GM19372 (cell line): Measurements from ENCODE around the gene PDHB.

Experiments
- ATAC-seq: cut with Tn5 transposase; IDR thresholded peaks from one replicate; pipeline ENCODE4 v1.9.1; 2021; ENCODE audit warnings: mild to moderate bottlenecking, low read depth, moderate library complexity; ENCODE audit not compliant: unreplicated experiment

PDHB gene

GRCh38 chr3:58433400-58434167 lies at the start of gene PDHB:
PDHB (minus strand) TSS chr3:58433832; CDS start chr3:58433809, 23 bp downstream.
- peak; percentile 84 for ATAC-seq

- no peak for ATAC-seq
Measured at GRCh38 chr3:58482917-58483636, 49.4 kb upstream of the PDHB start.

- no peak for ATAC-seq
Measured at GRCh38 chr3:58480309-58480708, 46.7 kb upstream of the PDHB start.

DNA sequence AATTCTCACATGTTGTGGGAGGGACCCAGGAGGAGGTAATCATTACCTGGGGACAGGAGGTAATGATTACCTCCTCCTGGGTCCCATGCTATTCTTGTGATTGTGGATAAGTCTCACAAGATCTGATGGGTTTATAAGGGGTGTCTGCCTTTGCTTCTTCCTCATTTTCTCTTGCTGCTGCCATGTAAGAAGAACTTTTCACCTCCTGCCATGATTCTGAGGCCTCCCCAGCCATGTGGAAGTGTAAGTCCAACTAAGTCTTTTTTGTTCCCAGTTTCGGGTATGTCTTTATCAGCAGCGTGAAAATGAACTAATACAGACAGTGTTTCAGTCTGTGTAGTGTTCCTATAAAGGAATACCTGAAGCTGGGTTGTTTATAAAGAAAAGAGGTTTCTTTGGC lies 45.1 kb upstream of the PDHB start:
- no peak for ATAC-seq

GRCh38 chr3:58474967-58475578 lies 41.4 kb upstream of the PDHB start:
- no peak for ATAC-seq

DNA sequence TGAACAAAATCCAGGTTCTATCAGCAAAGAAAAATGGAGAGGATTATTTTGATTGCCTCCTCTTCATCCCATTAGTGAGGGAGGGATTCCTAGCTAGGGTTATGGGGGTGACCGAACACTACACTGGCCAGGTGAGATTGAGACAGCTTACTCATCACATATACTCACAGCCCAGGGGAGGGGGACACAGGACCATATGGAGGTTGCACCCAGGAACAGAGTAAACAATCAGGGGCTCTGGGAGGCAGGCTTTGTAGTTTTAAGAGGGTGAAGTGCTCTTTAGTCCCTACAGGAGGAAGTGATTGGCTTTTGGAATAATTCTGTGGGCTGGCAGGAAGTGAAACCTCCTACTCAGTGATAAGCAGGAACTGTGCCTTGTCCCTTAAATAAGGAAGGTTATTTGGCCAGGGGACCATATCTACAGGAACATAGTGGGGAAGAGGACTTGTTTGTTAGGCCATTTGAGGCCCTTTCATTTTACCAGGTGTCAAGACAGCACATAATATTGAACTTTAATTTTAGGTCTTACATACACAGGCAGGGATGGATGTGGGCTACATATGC lies 40.8 kb upstream of the PDHB start:
- ATAC-seq, result no peak

DNA sequence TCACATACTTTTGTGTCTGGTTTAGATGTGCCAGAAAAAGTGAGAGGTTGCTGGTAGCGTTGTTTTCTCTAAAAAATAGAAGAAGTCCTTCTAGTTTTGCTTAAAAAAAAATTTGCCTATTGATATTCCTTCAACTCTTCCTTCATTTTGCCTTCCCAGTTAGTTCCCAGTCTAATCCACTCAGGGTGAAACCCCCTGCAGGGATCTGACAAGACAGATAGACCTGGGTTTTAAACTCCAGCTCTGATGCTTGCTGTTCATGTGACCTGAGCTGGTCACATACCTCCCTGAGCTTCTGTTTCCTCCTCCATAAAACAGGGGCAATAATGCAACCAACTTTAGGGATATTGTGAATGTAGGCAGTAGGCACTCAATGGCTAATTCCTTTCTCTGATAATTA lies 39.6 kb upstream of the PDHB start:
- no peak for ATAC-seq

GRCh38 chr3:58471025-58471887 lies 37.6 kb upstream of the PDHB start:
- no peak for ATAC-seq

- ATAC-seq, result no peak
Measured at GRCh38 chr3:58470363-58471024, 36.9 kb upstream of the PDHB start.

GRCh38 chr3:58469096-58469495 lies 35.5 kb upstream of the PDHB start:
- ATAC-seq, result no peak

GRCh38 chr3:58466899-58467563 lies 33.4 kb upstream of the PDHB start:
- no peak for ATAC-seq

DNA sequence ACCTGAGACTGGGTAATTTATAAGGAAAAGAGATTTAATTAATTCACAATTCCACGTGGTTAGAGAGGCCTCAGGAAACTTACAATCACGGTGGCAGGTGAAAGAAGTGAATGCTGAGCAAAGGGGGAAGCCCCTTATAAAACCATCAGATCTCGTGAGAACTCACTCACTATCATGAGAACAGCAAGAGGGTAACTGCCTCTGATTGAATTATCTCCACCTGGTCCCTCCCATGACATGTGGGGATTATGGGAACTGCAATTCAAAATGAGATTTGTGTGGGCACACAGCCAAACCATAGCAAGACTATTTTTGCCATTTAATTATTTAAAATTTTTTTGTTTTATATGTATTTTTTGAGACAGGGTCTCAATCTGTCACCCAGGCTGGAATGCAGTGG lies 31.2 kb upstream of the PDHB start:
- ATAC-seq, result no peak

DNA sequence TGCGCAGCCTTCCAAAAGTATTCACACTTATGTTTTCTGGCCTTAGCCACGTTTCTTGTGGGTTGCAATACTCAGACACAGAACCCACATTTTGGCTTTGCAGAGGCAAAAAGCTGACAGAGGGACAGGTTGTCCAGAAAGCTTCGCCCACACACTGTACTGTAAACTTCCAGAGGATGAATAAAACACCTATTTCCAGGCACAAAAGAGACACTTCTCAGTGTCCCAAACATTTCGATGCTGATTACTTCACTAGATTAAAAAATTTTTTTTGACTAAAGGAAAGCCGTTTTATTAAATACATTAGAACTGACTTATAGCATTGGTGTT lies 30.3 kb upstream of the PDHB start:
- no peak for ATAC-seq

DNA sequence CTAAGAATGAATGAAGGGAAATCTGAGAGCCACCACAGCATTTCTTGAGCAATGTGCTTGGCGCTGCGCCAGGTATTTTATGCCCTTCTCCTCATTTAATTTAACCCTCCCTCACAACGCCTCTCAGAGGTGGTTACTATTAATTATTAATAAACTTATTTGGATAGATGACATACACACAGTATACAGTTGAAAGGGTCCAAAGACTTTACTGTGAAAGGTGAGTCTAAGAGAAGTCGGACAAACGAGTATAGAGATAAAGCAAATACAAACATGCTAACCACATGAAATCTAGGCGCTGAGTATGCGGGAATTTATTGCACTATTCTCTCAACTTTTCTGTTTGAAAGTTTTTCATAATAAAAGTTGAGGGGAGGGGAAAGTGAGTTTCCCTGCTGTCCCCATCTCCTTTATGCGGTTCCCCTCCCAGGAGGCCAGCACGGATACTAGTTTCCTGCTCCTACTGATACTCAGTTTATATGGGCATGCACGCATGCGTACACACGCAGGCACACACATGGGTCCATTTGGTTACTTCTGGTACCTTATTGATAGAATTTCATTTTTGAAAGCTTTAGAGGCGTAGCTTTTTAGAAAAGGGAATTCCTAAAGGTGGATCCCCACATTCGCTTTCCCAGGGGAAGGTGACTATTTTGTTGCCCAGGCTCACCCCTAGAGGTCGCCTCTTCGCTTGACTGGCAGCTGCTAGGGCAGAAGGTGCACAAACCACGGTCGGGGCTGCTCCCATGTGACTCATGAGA lies 29.7 kb upstream of the PDHB start:
- ATAC-seq, result peak; percentile 71

- ATAC-seq, result no peak
Measured at GRCh38 chr3:58462829-58463180, 29.2 kb upstream of the PDHB start.

DNA sequence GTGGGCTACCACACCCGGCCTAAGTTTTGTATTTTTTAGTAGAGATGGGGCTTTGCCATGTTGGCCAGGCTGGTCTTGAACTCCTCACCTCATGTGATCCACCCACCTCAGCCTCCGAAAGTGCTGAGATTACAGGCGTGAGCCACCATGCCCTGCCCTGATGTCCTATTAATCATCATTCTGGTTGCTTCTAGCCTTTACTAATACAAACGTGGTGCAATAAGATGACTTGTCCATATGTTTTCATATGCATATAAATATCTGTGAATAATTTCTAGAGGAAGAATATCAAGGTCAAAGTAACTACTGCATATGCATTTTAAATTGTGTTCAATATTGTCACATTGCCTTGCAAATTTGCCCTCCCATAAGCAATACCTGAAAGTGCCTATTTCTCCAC lies 25.5 kb upstream of the PDHB start:
- ATAC-seq, result no peak

- ATAC-seq, result no peak
Measured at GRCh38 chr3:58452176-58452575, 18.5 kb upstream of the PDHB start.

GRCh38 chr3:58441514-58442450 lies 8.2 kb upstream of the PDHB start:
- no peak for ATAC-seq
